PC-3 (cell line): ENCODE data around the gene KCNQ5.

Experiments used
- EZH2 ChIP-seq: fragments of 300-600 bp; sonication (generic); IDR thresholded peaks from one replicate; pipeline ENCODE4 v1.6.1; 2017; ENCODE audit warnings: antibody characterized with exemption, mild to moderate bottlenecking, low read length; ENCODE audit not compliant: unreplicated experiment
- EZH2phosphoT487 ChIP-seq: fragments of 300-600 bp; sonication (generic); IDR thresholded peaks from 2 replicates; pipeline ENCODE4 v1.6.1; 2018; ENCODE audit warnings: mild to moderate bottlenecking, antibody characterized with exemption, low read length, borderline replicate concordance
- TF ChIP-seq, protein P1 (sequence below): fragments of 300-600 bp; sonication (generic); conservative IDR thresholded peaks from 2 replicates; pipeline ENCODE4 v1.5.1; 2017; ENCODE audit warnings: antibody characterized with exemption, low read depth, mild to moderate bottlenecking, low read length

DNA sequence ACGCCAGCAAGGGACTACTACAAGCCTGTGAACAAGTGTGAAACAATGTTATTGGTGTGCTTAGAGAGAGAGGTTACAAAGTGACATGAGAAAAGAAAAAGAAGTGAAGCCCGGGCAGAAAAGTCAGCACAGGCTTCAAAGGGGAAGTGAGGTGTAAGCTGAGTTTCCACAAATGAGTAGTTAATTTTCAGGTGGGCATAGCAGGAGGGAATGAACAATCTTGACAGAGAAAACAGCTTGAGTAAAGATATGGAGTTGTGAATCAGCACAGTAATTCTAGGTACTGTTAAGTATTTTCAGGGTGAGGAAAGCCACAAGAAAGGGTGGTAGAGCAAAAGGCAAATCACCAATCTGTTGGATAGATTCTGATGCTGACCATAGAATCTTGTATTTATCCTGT, 4.3 kb downstream of the KCNQ5 start:
- TF ChIP-seq, protein P1, sequence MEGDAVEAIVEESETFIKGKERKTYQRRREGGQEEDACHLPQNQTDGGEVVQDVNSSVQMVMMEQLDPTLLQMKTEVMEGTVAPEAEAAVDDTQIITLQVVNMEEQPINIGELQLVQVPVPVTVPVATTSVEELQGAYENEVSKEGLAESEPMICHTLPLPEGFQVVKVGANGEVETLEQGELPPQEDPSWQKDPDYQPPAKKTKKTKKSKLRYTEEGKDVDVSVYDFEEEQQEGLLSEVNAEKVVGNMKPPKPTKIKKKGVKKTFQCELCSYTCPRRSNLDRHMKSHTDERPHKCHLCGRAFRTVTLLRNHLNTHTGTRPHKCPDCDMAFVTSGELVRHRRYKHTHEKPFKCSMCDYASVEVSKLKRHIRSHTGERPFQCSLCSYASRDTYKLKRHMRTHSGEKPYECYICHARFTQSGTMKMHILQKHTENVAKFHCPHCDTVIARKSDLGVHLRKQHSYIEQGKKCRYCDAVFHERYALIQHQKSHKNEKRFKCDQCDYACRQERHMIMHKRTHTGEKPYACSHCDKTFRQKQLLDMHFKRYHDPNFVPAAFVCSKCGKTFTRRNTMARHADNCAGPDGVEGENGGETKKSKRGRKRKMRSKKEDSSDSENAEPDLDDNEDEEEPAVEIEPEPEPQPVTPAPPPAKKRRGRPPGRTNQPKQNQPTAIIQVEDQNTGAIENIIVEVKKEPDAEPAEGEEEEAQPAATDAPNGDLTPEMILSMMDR, result no peak
- TF ChIP-seq EZH2 (no peak), EZH2phosphoT487 (no peak)
